NK-92 (cell line): Measurements from ENCODE around the gene FN1.

Experiments used
- DNase-seq: peaks from one replicate; lab custom pipeline; 2025; ENCODE audit not compliant: unreplicated experiment; lab: John Stamatoyannopoulos, UW

The FN1 gene

GRCh38 chr2:215386566-215386965 is 49.3 kb downstream of the FN1 start:
- no peak for DNase-seq

GRCh38 chr2:215384710-215385109 is 51.2 kb downstream of the FN1 start:
- DNase-seq: no peak

DNA sequence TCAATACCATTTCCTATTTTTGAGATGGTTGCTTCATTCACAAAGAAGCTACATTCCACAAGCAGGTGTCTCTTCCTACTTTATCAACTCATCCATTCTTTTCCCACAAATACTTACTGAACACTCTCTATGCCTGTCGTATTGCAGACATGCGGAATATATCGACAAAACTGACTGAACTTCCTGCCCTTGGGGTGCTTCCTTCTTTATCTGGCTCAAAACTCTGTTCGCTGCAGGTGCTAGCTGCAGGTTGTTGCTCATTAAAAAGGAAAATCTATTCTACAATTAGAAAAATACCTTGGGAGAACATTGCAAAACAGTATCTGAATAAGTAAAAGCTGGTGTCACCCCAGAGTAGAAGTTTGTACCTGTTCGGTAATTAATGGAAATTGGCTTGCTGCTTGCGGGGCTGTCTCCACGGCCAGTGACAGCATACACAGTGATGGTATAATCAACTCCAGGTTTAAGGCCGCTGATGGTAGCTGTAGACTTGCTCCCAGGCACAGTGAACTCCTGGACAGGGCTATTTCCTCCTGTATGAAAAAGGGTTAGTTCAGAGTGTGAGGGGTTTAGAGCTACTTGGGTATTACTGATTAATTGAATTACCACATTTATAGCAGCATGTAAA is 52.1 kb downstream of the FN1 start:
- no peak for DNase-seq

DNA sequence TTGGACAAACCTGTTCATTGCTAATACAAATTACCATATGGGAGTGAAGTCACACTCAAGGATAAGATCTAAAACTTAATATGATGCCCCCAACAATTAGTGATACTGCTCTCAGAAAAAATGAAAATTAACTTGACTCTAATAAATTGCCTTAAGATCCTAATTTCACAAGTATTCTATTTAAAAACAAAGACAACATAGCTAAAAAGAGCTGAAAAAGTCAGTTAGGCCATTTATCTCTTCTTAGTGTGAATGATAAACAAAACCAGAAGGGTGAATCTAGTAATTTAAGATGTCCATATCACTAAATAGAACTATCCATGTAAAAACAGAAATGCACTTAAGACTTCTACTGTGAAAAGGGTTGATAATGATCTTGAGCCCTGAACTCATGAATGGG is 53.4 kb downstream of the FN1 start:
- DNase-seq: no peak

DNA sequence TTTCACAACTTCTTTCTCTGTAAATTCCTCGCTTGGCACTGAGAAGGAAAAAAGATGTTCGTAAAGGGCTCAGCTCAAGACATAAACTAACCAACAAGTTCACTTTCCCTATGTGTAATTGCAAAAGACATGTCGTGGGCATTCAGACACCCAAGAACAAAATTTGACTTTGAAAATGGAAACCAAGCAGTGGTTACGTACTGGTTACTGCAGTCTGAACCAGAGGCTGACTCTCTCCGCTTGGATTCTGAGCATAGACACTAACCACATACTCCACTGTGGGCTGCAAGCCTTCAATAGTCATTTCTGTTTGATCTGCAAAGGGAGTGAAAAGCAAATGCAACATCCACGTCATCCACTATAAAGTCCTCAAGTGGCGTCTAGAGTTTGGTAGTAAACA is 53.9 kb downstream of the FN1 start:
- no peak for DNase-seq

GRCh38 chr2:215380699-215381098 is 55.2 kb downstream of the FN1 start:
- DNase-seq: no peak

- DNase-seq: no peak
Observed at GRCh38 chr2:215379948-215380347, 55.9 kb downstream of the FN1 start.

- no peak for DNase-seq
Observed at GRCh38 chr2:215379039-215379438, 56.8 kb downstream of the FN1 start.

DNA sequence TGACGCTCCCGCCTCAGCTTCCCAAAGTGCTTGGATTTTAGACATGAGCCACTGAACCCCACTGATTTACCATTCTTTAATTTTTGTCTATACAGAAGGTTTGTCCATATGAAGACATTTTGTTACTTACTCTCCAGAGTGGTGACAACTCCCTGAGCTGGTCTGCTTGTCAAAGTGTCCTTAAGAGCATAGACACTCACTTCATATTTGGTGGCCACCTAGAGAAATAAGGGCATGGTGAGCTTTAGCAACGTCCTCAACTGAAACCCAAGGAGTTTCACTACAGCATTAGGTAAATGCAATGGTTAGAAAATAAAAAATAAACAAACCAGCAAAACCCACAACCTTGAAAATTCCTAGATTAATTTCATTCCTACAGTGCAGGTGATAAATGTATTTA is 57.8 kb downstream of the FN1 start:
- no peak for DNase-seq

- DNase-seq: no peak
Observed at GRCh38 chr2:215377283-215377682, 58.6 kb downstream of the FN1 start.

DNA sequence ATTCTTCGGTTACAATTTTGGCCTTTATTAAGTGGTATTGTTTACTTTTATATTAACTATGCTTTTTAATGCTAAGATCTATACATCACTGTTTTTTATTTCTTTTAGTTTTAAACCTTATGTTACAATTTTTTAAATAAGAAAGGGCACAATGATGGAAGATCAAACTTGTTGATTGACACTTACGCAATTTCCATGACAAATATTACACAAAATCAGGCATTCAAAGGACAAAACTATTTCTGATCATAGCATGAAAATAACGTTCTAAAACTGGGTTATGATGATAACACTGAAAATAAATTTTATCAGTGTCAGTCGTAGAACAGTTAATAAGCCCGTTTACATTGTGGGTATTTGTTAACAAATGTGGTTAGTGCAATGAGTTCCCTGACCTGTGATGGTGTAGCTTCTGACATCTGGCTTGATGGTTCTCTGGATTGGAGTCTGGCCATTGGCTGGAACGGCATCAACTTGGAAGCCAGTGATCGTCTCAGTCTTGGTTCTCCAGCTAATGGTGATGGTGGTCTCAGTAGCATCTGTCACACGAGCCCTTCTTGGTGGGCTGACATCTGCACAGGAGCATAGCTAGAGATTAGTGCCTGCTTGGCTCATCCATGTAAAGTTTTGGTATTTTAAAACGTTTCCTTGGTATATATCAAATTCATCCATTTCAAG is 59.6 kb downstream of the FN1 start:
- no peak for DNase-seq

GRCh38 chr2:215375467-215375830 is 60.4 kb downstream of the FN1 start:
- DNase-seq: no peak

DNA sequence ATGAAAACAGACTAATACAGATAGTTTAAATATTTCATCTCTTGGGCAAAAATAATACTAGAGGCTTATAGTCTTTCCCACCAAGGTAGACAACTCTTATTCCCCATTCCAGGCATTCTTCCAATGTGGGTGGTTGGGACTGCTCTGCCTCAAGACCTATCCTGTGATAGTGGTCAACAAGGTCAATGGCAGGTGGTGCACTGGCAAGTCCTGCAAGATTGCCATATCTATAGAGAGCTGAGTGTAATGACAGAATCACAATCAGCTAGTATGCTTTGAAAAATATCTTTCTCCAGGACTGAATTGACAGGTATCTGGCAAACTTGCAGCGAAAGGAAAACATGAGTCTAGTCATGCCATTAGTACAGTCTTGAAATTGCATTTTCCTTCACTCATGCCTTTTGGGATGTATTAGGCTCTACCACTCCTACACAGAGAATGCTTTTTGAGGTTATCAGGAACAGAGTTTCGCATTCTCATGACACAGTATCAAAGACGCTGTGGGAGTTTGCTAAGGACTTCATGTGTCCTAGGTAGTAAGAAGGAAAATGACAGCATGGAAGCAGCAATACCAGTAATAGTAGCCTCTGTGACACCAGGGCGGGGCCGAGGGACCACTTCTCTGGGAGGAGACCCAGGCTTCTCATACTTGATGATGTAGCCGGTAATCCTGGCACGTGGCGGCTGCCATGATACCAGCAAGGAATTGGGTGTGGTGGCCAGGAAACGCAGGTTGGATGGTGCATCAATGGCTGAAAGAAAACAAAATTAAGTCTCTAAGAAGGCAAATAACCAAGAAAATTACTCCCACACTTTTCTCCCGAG is 61.0 kb downstream of the FN1 start:
- no peak for DNase-seq

DNA sequence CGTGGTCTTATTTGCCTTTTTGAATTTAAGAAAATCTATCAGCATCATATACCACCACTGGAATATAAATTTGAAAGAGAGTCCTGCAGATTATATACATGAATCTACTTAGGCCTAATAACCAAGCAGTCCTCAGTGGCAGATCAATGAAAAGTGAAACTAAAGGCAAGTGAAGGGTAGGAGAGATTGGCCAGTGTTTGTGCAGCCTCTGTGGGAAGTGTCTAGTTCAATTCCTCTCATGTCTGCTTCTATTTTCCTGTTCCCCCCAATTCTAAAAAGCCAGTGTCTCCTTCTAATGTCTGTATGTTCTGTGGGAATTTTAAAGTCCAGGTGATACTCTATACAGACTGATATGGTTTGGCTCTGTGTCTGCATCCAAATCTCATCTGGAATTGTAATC is 61.9 kb downstream of the FN1 start:
- no peak for DNase-seq

GRCh38 chr2:215372968-215373649 is 62.8 kb downstream of the FN1 start:
- no peak for DNase-seq

DNA sequence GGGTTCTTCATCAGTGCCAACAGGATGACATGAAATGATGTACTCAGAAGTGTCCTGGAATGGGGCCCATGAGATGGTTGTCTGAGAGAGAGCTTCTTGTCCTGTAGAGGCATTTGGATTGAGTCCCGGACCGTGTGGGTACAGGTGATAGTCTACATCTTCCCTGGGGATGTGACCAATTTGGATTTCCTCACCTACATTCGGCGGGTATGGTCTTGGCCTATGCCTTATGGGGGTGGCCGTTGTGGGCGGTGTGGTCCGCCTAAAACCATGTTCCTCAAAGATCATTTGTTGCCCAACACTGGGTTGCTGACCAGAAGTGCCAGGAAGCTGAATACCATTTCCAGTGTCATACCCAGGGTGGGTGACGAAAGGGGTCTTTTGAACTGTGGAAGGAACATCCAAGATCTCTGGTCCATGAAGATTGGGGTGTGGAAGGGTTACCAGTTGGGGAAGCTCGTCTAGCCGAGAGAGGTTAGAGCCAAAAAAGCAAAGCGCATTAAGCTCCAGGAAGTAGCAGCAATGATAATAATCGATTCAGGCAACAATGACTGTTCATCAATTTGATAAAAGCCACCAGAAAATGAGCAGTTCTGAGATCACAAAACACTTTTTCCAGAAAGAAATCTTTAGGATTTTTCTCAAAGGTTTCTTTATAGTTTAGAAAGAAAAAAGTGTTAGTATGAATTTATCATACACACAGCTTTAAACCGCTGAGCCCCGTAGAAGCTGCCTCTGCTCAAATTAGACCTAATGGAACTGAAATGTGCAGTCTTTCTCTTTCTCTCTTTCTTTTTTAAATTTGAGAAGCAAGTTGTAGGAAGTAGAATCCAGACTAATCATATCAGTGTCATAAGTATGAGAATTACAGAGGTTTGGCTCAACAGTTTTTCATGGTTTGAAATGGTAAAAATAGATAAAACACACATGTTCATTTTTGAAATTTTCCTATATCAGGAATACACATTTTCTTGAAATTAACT is 63.7 kb downstream of the FN1 start:
- DNase-seq: no peak

DNA sequence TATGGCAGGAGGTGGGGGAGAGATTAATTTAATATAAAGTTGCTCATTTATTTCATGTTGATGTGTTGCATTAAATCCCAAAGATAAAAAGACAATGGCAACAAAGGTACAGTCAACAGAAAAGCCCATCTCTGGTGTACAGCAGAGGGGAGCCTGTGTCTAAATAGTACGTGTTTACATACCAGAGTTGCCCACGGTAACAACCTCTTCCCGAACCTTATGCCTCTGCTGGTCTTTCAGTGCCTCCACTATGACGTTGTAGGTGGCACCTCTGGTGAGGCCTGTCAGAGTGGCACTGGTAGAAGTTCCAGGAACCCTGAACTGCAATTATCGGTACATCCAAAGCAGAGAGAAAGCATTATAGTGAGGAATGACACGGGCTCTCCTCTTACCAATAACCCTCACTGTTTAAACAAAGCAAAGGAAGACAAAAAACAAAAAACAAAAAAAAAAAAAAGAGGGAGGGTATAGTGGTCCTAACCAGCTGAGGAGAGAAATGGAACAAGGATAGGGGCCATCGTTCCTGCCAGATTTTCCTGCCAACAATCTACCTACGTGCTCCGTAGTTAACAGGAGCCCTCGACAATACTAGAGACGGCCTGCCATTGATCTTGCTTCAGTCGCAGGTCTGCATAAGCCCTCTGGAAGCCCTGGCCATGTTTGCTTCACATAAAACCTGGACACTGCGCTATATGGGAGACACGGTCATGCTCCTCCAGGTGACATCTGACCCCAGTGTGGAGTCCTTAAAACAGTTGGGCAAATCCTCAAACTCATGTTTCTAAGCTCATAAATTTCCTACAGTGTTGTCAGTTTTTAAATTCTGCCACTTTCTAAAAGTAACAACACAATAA is 65.5 kb downstream of the FN1 start:
- DNase-seq: no peak

- DNase-seq: no peak
Observed at GRCh38 chr2:215369181-215369760, 66.6 kb downstream of the FN1 start.

- DNase-seq: no peak
Observed at GRCh38 chr2:215368493-215368809, 67.4 kb downstream of the FN1 start.
